Glomerular endothelial cell (primary cell): ENCODE data around the gene TNFAIP3. TPM values are rescaled to one million over a fixed set of nuclear protein-coding genes. Genes with fewer than 3 reads are reported as not detected.

ENCODE experiments used
- DNase-seq: peaks from one replicate; pipeline ENCODE4 v3.0.0-alpha.2; 2011; ENCODE audit warnings: low read depth, low spot score; ENCODE audit errors: extremely low read depth
- total RNA-seq: library from RNA; depleted of rRNA; stranded (reverse); fragments of >200 nt; gene quantifications from 2 replicates; pipeline ENCODE4 v1.2.3, GENCODE V29; 2015

Gene TNFAIP3
- total RNA-seq, 1 donor from 2014 or later: 31.2 TPM

DNA sequence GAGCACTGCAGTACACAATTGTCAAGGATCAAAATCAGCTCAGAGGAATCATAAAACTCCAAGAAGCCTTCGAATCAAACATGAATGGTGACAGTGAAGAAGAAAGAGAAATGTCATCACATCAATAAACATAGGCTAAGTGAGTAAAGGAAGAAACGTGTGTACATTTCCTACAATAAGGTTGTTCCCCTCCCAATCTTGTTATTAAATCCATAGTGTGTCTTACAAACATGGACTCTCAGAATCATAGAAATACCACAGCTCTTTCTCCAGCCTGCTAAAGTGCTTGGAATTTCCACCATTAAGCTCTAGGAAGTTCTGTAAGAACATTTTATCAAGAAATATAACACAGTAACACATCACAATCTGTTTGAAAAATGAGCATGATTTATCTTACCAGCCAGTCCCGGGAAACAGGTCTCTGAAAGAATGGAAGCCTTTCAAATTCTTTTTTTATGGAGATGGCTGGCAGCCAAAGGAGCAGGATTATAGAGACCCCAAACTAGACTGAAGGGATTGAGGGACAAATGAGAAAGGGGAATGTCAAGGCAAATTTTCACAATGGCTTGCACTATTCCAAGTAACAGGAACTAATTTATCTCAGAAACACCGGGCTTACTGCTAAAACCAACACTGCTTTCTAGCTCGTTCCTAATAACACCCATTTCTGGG, 4.5 kb upstream of the TNFAIP3 start:
- DNase-seq: no peak

DNA sequence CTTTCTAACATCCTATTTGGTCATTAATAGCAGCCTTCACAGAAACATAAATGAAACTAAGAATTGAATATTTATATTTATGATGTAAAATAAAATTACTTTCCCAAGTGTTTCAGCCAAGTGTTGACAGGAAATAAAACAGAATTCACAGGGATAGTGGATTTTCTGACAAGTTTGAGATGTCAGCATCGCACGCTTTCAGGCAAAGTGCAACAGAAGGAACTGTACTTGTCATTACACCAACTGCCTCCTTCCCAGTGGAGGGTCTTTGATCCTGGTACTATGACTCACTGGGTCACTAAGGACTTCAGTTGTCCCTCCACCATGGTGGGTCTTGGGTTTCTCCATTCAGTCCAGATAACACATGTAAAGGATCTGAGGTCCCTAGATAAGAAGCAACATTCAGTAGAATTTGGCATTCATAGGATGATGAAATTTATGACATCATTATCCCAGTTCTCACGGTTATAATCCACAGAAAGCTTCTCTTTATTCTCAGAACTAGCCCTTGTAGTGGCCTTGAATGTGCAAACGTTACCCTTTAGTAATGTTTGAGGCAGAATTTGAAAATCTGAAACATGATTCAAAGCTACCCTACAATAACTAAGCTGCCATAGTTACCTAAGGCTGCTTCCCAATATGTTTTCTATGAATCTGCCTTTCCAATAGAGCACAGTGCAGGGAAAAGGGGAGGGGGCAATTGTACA, 3.8 kb upstream of the TNFAIP3 start:
- no peak for DNase-seq

DNA sequence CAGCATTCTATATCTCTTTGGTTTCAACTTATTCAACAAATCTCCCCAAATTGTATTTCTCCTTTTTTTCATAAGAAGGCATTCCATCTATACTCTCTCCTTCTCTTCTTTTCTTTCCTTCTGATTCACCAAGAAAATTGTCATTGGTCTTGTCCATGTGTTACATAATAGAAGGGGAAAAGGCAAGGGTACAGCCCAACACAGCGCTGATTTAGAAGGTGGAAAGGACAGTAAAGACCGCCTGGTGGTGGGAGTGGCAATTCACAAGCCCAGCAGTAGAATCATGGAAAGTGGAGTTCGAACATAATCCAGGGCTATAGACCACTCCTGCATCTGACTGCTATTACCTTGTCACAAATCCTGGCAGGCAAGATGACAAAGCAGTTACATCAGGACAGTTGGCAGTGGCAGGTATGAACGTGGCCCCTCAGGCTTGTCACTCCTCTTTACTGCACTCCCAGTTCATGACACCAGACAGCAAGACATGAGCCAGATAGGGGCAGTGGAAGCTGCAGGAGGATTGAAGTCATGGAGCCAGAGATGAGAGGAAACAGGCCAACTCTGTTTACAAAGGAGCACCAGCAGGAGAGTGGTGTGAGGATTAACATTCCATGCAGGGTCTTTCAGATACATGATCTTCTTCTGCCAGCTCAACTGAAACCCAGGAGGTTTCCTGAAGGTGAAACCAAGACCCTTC, 2.1 kb upstream of the TNFAIP3 start:
- DNase-seq: no peak

DNA sequence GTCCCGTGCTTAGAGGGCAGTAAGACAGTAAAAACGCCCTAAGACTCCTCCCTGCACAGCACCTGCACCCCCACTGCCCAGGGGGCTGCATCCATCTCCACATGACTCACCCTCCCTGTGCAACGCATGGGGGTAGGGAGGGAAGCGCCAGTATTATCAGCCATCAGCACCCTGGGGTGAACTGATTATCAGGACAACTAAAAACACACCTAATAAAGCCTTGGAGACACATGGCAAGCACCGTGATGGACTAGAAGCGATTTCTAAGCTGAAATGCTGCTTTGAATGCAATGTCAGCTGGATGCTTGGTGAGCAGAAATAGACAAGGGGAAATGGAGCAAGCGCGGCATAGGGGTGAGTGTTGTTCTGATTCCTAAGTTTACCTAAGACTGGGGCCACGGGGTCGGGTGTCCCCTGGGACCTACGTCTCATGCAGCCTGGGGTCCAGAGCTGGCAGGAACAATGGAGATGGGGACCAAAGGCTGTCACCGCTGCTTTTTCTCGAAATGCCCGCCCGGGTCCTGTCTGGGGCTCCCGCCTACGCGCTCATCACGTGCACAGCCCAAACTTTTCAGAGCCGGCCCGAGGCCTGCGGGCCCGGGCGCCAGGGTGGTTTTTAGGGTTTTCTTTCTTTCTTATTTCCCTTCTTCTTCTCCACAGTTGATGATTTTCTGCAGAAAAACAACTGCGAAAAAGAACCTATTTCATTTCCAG, 702 bp upstream of the TNFAIP3 start:
- DNase-seq: no peak

DNA sequence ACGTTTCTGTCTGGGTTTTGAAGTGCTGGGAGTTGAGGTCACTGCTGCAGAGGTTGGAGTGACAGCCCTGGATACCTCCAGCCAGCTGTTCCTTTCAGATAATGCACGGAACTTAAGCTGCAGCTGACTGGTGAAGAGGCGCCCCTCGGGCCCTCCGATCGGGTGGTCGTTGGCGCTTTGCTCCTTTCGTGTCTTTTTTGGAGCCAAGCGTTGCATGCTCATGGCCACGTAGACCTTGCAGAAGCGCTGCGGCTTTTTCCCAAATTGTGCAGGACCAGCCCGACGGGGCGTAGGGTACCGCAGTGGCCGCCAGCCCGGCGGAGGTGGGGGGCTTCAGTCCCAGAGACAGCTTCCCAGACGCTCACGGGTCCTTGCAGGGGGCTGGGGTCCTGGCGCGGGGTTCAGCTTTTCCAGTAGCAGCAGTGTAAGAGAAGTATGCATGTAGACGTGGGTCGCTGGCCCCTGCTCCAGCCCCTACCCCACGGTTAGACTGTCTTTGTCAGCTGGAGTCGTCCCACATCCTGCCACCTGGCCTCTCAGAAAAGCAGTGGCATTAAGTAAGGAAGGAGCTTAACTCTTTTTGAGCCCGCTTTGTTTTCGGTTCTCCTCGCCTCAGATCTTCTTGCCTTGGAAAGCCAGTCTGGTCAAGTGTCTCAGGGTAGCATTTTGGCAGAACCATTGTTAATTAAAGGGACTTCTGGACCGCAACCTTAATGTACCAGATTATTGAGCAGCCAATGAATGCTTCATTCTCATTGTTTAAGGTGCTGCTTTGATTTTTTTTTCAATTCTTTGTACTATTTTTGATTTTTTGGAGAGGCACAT, 838 bp downstream of the TNFAIP3 start:
- DNase-seq: no peak

DNA sequence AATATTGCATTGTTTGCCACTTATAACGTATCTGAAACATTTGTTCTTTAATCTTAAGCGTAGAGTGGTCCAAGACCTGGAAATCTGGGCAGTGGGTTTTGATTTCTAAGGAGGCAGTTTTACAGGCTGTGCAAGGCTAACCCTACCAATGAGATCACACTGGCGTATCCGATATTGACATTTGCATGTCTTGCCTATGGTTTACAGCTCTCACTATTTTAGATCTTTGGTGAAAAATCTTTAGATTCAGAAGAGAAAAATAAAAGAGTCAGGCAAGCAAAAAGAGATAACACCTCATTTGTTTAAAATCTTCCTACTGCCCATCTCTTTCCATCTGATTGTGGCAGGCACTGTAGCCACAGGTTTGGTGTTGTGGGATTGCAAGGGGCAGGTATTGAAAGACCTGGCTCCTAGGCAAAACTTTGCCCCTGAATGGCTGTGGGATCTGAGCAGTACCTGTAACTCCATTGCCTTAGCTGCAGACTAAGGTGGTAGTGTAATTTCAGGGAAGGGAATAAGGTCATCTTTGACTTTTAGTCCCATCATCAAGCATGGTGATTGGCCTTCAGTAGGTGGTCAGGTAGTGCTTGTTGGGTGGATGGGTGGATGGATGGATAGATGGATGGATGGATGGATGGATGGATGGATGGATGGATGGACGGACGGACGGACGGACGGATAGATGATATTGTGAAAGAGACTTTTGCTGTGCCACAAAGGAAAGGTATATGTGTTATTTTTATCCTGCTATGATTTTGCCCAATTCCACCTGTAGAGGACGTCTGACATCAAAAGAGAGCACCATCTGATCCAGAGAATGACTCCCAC, 1.9 kb downstream of the TNFAIP3 start:
- no peak for DNase-seq

DNA sequence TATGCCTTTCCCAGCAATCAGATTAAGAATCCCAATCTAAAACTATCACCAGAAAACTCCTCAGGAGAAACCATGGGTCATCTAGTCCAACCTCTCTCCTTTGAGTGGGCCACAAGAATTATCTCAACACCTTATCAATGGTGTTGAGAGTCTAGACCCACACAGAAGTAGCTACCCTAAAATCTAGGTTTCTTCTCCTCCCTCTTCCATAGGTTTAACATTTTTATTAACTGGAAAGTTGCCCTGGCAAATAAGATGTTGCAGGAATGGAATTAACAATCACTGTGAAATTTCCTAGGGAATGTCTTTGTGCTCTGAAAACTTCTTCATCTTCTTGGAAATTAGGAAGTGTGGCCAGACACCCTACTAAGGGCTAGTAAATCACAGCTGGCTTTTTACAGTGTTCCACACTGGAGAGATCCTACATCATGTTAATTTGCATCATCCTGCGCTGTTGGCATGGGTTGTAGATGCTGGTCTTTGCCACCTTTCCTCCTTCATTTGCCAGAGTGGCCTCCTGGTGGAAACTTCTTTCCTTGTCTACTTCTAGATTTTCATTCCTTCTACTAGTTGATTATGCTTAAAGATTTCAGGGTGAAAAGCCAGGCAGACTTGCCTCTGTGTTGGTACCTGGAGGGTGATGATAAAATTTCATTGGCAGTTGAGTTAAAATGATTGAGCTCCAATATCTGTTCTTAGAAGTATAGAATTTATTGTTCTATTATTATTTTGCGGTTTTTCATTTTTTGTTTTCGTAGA, 2.7 kb downstream of the TNFAIP3 start:
- no peak for DNase-seq

DNA sequence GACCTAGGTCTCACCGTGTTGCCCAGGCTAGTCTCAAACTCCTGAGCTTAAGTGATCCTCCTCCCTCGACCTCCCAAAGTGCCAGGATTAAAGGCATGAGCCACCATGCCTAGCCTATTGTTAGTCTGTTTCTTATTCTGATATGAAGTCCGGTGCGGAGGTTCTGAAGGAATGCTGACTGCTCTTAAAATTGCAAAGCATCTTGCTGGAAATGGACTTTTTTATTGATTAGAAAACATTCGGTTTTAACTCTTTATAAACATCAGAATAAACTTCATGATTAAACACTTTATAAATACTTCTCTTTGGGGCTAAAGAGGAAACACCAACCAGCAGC, 3.2 kb downstream of the TNFAIP3 start:
- DNase-seq: no peak

DNA sequence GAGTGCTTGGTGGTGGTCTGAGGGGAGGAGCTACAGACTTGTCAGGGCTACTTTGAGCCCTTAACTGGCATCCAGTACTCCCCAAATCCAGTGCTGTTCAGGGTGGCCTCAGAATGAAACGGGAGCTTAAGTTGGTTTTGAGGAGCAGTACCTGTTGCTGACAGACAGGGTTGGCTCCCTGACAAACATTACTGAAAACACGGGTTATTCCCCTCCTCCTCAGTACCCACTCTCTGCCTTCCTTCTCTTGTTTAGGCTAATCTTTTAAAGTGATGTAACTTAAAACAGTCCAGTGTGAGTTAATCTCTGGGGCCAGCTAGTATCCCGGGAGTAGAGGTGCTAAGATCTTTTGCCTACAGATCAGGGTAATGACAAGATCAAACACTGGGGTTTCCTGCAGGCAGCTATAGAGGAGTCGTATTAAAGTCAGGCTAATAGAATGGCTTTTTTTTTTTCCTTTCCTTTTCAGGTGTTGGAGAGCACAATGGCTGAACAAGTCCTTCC, 3.7 kb downstream of the TNFAIP3 start:
- DNase-seq: no peak

DNA sequence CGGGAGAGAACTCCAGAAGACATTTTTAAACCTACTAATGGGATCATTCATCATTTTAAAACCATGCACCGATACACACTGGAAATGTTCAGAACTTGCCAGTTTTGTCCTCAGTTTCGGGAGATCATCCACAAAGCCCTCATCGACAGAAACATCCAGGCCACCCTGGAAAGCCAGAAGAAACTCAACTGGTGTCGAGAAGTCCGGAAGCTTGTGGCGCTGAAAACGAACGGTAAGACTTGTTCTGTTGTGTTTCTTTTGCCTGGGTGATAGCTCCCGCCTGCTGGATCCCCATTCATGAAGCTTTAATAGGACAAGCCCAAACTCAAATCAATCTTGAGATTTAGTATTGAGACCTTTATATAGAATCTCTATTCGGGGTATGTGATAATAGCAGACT, 4.2 kb downstream of the TNFAIP3 start:
- DNase-seq: no peak

DNA sequence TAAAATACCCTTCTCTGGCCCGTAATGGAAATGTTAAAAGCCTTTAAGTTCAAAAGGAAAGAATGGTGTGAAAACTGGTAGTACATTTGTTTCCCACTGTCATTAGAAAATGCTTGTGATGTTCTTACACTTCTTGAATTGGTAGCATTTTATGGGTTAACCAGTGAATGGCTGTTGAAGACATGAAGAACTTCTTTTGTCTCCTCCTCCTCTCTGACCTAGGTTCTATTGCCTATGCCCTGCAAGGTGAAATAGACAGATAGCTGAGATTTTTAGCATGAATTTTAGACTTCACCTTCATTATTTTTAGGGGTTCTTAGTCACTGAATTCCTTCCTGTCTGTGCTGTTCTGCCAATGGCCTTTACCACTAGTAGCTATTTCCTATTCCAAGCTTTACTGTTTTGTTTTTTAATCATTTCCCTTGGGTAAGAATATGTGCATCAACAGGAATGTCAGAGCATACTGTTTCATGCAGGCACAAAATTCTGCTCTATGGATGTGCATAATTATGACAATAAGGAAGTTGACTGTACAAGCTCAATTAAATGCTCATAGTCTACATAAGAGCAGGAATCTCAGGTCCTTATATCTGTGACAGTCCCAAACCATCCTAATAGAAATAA, 4.9 kb downstream of the TNFAIP3 start:
- DNase-seq: no peak

DNA sequence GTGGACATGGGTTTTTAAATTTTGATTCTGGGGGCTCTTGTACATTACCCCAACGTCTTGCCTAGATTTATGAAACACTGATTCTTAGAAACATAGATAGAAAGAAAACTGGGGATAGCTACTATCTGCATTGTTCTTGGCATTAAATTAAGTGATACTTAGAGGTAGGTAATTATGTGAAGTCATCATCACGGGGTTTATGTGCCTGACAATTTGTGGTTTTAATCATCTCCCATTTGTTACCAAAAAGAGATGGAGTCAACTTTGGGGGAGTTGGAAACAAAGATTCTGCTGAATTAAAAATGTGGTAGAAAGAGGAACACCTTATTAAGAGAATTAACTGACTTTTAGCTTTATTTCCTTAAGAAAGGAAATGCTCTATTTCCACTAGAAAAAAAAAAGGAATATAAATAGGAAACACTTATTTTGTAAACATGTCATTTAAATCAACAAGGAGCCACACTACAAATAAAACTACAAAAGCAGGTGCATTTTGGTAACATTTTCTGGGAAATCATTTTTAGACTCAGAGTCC, 5.6 kb downstream of the TNFAIP3 start:
- DNase-seq: no peak

DNA sequence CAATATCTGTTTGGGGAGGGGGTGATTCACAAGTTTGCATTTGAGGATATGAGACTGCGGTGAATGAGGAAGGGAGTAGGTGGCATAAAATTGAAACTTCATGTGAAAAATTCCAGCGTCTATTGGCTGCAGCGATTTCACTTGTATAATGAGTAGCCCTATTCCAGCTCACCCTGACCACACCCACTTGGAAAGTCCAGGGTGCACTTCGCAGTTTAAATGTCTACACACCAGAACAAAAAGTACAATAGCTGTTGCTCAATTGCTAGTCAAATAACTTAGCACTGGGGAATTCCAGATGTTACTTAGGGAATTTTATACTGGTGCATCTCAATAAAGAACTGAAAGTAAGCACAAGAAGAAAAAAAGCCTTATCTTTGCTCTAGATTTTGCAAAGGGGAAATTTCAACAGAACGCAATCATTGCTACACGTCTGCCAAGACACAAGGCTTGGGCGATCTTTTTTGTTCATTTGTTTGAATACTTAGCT, 6.3 kb downstream of the TNFAIP3 start:
- no peak for DNase-seq

DNA sequence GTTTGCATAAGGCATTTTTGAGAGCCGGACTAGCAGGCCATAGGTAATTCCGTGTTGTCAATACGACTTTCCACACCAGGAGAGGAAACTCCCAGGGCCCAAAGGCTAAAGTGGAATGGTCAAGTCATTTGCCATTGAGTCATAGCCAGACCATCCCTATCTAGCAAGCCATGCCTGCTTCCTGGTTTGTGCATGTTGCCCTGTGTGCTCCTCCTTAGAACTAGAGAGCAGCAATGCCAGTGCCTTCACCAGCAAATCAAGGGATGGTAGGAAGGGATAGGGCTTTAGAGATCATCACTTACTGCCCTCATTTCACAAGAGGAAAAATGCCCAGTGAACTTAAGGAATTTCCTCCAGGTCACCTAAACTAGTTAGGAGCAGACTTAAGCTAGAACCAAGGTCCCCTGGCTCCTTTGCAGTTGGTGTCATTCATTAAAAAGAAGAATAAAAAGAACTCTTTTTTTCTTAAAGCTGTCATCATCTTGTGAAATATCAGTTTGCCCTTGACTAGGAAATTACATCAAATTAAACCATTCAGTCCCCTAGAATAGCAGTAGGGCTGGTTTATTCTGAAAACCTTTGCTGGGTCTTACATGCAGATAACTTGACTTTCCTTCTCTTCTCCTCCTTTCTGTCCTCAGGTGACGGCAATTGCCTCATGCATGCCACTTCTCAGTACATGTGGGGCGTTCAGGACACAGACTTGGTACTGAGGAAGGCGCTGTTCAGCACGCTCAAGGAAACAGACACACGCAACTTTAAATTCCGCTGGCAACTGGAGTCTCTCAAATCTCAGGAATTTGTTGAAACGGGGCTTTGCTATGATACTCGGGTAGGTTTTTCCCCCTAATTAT, 7.4 kb downstream of the TNFAIP3 start:
- DNase-seq: no peak

DNA sequence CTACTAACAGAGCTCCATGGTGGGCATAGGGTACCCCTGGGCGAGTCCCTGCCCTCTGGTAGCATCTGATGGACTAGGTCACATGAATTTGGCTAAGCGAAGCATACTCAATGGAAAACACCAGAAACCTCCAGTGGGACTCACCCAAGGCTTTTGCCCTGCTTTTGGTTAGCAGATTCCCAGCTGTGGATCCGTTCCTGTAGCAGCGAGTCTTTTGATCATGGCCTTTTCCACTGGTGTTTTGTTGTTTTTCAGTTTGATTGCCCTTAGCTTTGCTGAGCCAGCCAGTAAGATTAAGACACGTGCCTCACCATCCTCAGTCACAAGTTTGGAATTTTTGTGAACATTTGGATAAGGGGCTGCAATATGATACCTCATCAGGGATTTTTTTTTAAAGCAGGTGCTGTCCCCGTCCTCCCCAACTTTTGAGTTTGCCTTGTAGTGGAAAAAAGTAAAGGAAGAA, 8.0 kb downstream of the TNFAIP3 start:
- no peak for DNase-seq

DNA sequence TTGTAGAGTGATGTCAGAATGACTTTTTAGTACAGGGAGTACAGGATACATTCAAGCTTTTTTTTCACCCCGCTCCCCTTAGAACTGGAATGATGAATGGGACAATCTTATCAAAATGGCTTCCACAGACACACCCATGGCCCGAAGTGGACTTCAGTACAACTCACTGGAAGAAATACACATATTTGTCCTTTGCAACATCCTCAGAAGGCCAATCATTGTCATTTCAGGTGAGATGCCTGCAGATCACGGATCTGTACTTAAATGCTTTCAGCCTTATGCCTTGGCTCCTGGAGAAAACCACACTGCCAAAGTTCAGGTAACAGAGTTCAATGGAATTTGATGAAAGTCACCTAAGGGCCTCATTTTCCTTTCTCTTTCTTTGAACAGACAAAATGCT, 8.5 kb downstream of the TNFAIP3 start:
- no peak for DNase-seq

DNA sequence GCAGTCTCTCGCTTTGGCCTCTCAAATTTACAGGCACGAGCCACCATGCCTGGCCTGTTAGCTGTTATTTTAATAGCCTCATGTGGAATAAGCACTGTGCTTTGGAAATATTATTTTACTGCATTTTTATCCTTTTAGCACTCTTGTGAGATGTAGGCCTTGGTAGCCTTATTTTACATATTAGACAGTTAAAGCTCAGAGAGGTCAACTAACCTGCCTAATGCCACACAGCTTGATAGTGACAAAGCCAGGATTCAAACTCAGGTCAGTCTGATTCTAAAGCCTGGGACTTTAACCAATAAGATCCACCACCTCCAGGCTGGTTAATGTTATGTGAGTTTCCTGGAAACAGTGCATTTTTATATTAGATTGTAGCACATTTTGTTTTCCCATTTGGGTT, 9.5 kb downstream of the TNFAIP3 start:
- DNase-seq: no peak
